ENCODE results near the gene IPO9.
A peak's percentile ranks its signal among the peaks of the same experiment; 100 is the strongest.
"Not testable (repeated sequence)": the region's sequence is repeated elsewhere in the genome, so short reads cannot be mapped to it uniquely, and the experiment has no call there.

Gene IPO9

DNA sequence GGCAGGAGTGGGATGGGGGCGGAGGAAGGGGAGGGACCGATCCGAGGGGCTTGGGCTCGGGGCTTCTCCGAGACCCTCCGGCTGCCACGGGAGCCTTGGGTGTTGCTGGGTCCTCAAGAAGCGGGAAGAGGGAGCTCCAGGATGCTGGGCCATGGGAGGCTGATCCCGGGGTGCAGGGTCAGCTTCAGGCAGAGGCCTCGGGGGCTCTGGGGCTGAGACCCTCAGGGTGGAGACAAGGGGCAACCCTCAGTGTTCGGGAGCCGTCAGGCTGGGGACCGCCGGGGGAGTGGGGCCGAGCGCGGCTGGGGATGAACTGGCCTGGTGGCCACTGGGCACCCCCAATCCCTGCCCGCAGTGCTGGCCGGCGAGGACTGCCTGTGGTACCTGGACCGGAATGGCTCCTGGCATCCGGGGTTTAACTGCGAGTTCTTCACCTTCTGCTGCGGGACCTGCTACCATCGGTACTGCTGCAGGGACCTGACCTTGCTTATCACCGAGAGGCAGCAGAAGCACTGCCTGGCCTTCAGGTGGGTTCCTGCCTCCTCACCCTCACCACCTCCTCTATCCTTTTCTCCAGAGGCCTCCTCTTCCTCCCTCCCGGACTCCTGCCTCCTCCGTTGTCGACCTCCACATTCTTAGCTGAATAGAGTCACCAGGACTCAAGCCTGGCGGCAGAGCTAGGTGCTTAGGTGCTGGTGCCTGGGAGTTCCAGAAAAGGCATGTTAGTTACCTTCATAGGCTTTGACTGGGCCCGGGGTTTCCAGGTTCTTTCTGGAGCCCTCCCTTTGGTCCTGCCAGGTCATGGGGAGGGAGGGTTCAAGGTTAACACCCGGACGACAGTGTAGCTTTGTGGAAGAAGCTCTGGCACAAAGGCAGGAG is 60.4 kb downstream of the IPO9 start:
- no peak for DNase-seq

- DNase-seq, result no peak
Measured at GRCh38 chr1:201890223-201890622, 61.3 kb downstream of the IPO9 start.

DNA sequence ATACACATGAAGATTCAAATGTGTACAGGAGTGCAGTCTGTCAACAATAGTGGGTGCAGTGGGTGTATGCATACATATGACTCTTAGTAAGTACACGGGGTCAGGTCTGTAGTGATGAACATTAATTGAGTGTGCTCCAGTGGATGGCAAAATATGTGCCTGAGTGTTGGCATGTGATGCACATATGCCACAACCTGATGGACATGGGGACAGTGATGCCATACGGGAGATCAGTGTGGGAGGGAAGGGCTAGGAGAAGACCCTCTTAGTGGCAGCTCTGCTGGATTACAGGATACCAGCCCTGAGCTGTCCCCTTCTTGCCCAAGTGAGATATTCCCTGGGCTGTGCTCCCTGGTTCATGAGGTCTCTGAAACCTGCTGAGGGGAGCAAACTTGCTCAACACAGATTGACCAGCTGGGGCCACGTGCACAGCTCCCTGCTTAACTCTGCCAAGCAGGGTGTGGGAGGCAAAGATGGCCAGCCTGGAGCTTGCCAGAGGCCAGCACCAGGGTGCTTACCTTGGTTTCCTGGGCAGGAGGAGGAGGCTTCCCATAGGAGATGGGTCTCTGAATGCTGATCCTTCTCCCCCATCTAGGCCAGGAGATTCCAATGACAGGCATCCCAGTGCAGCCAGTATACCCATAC is 62.0 kb downstream of the IPO9 start:
- DNase-seq, result no peak

GRCh38 chr1:201891451-201892045 is 62.6 kb downstream of the IPO9 start:
- no peak for DNase-seq

DNA sequence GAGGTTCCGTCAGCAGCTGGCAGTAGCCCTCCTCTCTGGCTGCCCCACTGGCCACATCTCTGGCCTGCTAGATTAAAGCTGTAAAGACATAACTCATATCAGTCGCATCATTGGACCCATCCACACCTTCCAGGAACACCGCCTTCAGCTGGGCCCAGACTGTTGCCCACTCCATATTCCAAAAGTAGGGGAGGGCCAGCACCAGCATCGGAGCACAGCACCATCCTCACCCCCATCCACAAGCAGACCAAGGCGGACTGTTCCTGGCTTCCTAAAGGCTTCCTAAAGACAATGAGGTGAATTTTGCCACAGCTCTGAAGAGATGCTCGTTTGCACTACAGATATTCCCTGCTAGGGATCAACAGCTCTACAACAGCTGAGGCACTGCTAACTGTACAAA is 63.3 kb downstream of the IPO9 start:
- no peak for DNase-seq

- DNase-seq, result no peak
Measured at GRCh38 chr1:201893431-201893830, 64.5 kb downstream of the IPO9 start.

DNA sequence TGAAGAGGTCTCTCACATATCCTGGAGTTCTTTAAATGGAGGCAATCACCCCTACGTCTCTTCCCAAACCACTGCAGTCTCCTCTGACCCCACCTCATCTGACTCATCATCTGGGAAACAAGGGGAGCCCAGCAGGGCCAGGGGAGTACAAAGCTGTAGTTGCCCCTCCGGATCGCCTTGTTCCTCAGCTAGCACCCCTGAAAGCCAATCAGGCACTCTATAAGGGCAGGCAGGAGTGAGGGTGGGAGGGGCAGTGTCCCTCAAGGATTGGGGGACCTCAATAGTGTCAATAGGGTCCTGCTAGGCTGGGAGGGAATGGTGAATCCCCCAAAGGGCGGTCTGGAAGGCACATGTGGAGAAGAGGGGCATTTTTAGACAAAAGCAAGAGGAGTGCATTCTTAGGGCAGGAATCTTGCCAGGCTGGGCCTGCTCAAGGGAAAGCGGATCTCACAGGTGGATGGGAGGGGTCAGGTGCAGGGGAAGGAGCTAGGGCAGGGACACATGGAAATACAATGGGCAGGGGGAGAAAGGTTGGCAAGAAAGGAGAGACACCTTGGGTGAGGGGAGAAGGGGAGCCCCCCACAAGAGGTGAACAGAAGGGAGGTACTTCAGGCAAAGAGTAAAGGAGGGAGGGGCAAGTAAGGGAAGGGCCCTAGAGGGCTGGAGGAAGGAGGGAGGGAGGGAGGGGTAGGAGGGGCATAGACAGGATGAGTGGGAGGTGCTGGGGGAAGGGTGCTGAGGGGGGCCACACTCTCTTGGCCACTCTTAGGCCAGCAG is 65.6 kb downstream of the IPO9 start:
- DNase-seq, result no peak

DNA sequence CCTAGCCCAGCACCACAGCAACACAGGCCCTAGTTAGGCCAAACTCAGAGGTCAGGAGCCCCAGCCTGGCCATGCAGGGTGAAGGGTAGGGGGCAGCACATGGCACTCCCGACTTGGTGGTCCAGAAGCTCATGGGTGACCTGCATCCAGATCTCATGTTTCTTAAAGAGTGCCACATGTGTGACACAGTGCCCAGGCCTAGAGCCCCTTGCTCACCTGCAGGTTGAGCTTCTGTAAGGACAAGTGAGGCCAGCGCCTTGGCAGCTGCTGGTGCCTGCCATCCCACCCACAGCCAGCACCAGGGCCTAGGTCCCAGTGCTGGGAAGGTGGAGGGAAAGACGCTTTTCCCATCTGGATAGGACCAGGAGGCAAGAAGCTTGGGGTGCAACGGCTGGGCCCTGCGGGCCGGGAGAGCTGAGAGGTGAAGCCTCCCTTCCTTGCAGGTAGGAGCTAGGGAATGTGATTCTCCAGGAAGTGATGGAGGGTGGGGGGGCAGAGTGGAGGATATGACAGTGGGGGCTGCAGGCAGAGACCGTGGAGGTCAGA is 66.2 kb downstream of the IPO9 start:
- no peak for DNase-seq

GRCh38 chr1:201895913-201896807 is 67.2 kb downstream of the IPO9 start:
- DNase-seq, result peak; percentile 73 to 93

DNA sequence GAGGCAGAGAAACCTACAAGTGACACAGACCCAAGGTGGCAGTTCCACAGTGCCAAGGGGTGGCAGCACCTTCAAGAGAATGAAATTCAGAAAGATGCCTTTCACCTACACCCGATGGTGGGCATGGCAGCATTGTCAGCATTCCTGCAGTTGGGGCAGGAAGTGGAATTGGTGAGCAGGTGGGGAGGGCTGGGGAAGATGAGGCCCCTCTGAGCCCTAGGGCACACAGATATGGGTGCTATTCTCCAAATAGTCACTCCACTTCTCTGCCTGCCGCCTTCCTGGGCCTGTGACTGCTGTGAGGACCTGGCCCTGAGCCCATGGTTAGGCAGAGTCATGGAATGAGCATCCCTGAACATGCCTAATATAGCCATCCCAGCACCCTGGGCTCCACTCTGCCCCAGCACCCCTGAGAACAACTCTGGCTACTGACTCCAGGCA is 68.0 kb downstream of the IPO9 start:
- no peak for DNase-seq

DNA sequence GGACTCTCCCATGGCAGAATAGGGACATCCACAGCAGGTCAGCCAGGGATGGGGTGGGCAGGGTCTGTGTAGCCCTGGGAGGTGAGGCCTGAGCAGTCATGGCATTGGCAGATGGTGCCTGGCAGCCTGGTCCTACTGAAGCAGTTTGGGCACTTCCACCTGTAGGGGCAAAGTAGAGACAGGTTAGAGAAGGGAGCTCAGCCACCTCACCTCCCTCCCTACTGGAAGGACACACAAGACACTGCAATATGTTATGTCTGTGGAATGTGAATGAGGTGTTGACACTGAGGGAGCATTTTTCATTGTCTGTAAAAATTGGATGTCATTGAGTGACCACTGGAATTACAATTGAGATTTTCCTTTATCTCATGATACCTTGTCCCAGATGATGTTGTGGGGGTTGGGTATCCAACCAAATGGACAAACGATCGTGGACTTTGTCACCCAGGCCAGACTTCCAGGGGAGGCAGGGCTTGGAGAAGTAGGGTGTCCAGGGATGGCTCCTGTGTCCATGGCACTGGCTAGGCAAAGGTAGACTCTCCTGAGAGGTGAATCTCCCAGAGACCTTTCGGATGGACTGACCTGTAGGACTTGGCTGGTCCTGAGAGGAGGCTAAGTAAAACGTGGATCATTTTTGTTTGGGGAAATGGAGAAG is 69.4 kb downstream of the IPO9 start:
- no peak for DNase-seq

DNA sequence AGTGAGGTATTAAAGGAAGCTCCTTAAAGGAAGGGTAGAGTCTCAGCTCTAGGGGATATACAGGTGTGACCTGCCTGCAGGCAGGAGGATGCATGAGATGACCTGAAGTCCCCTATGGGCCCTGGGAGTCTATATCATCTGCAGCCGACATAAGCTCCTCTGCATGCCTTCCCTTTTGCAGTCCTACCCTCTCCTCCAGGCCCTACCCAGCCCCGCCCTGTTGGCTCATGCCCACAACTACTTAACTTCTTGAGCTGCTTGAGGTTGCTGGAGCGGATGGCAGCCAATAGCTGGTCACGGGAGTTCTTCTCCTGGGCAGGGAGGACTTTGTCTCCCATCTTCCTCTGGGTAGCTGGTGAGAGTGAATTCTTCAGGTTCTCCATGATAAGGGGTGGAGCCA is 70.0 kb downstream of the IPO9 start:
- DNase-seq, result no peak

GRCh38 chr1:201899683-201900429 is 70.9 kb downstream of the IPO9 start:
- DNase-seq, result no peak

- no peak for DNase-seq
Measured at GRCh38 chr1:201900476-201900875, 71.5 kb downstream of the IPO9 start.

- DNase-seq, result not testable (repeated sequence)
Measured at GRCh38 chr1:201901036-201901435, 72.1 kb downstream of the IPO9 start.

- no peak for DNase-seq
Measured at GRCh38 chr1:201902198-201902597, 73.2 kb downstream of the IPO9 start.

- no peak for DNase-seq
Measured at GRCh38 chr1:201903135-201903534, 74.2 kb downstream of the IPO9 start.

GRCh38 chr1:201904579-201904978 is 75.6 kb downstream of the IPO9 start:
- no peak for DNase-seq

GRCh38 chr1:201905234-201905890 is 76.4 kb downstream of the IPO9 start:
- no peak for DNase-seq

- no peak for DNase-seq
Measured at GRCh38 chr1:201906336-201906735, 77.4 kb downstream of the IPO9 start.

Measured in inflammatory macrophage treated with lipopolysaccharide for 1 hour (primary cell).